ENCODE measurements around the gene SEC16A.

The SEC16A gene

DNA sequence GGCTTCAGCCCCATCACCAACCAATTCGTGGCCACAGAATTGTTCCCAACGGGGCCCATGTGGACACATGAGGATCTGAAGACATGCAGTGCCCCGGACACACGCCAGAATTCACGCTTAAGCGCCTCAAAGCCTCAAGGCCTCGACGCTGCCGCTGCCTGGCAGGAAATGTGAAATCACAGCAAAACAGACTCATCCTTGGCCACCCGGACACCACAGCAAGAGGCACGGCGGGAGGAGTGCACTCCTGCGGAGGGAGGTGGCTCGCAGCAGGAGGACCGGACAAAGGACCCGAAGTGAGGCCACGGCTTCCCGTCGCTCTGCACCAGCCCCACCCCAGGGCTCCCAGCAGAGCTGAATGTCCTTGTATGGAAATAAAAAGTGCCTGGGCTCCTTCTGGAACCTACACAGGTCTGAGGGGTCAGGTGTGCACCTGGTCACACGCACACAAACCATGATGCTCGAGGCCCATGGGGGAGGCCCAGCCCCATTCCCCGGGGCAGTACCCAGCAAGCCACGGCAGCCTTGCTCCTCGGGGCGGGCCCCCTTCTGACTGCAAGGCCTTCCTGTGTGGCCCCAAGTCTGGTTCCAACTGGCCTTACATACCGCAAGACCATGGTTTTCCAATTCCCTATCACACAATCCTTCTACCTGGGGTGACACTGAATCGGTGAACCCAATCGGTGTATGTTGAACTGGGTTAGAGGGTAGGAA is 10.0 kb downstream of the SEC16A start:
- H3K27ac ChIP-seq, result no peak overlapping the region
- no peak overlapping the region for H3K4me3 ChIP-seq

GRCh38 chr9:136471802-136472487 is 10.9 kb downstream of the SEC16A start:
- Histone ChIP-seq H3K27ac (no peak overlapping the region), H3K4me3 (no peak overlapping the region)

DNA sequence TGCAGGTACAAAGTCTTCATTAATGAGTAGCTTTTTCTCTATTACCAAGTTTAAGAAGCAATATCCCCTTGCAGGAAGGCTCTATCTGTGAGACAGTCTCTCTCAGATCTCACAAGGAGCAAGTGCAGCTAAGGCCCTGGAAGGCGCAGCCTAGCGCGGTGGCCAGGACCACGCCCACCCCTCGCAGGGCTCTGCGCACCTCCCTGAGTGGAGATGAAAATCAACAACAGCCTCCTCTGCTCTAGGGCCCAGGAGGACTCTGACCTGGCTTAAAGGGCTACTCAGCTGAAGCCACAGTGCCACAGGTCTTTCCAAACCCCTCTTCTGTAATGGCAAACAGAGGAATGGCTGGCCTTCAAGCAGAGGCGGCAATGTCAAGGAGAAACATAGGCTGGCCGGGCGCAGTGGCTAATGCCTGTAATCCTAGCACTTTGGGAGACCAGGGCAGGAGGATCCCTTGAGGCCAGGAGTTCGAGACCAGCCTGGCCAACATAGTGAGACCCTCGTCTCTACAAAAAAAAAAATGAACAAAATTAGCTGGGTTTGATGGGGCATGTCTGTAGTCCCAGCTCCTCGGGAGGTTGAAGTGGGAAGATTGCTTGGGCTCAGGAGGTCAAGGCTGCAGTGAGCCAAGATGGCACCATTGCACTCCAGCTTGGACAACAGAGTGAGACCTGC is 11.9 kb downstream of the SEC16A start:
- H3K4me3 ChIP-seq, result no peak overlapping the region
- H3K27ac ChIP-seq, result no peak overlapping the region

GRCh38 chr9:136470356-136470755 is 12.5 kb downstream of the SEC16A start:
- H3K27ac ChIP-seq, result no peak overlapping the region
- H3K4me3 ChIP-seq, result no peak overlapping the region

DNA sequence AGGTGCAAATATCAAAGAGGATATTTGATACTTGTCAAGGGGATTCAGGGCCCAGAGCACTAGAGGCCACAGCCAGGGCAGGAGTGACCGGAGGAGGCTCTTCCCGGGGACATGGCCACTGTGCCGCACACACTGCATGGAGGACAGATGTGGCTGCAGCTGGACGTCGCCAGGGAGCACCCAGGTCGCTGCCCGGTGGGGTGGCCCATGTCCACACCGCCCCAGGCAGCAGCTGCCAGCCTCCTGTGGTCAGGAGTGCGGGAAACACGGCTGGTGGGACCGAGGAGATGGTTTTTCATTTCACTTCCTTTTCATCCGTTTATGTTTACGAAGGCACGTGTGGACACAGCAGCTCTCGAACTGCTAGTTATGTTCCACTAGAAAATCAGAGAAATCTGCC is 15.1 kb downstream of the SEC16A start:
- Histone ChIP-seq H3K27ac (no peak overlapping the region), H3K4me3 (no peak overlapping the region)

GRCh38 chr9:136466155-136466541 is 16.7 kb downstream of the SEC16A start:
- Histone ChIP-seq H3K4me3 (no peak overlapping the region), H3K27ac (no peak overlapping the region)

DNA sequence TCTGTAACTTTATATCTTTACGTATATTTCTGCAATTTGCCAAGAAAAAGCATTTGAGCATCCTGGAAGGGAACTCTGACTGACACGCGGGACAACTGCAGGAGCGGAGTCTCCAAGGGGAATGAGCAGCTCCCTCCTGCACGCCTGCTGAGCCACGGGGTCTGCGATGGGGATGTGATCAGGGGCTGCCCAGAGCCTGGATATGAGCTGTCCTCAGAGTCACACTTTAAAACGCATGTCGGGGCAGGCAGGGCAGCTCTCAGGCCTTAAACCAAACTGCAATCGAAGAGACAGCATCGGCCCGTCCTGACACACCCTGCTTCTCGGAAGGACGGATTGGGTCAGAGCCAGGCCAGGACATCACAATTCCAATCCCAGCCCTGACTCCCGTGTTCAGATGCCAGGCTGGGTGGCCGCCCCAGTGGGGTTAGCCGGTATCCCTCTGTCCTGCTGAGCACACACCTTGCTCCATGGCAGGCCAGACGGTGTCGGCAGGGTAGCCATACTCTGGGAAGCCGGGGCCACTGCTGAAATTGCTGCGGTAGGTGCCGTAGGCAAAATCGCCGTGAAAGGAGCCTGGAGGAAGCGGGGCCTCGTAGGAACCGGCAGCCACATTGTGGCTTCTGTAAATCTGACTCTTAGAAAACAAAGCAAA is 17.2 kb downstream of the SEC16A start:
- no peak overlapping the region for H3K4me3 ChIP-seq
- no peak overlapping the region for H3K27ac ChIP-seq

GRCh38 chr9:136464241-136464640 is 18.6 kb downstream of the SEC16A start:
- no peak overlapping the region for H3K4me3 ChIP-seq
- H3K27ac ChIP-seq, result no peak overlapping the region

DNA sequence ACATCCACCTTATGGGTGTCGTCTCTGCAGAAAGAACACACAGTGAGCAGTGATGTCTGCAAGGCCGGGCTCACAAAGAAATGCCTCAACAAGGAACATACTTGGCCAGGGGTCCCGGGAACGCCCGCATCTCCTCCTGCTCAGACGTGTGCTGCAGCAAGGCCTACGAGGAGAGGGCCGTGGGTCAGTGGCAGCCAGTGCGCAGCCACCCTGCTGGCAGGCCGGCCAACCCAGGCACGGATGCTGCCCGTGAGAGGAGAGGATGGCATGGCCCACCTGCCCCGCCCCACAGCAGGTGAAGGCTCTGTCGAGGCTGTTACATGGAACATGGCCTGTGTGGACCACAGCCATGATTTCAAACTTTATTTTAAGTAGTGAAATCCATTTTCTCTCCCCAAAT is 19.3 kb downstream of the SEC16A start:
- Histone ChIP-seq H3K27ac (no peak overlapping the region), H3K4me3 (no peak overlapping the region)

GRCh38 chr9:136462664-136463063 is 20.2 kb downstream of the SEC16A start:
- Histone ChIP-seq H3K4me3 (no peak overlapping the region), H3K27ac (no peak overlapping the region)

GRCh38 chr9:136460772-136461325 is 22.0 kb downstream of the SEC16A start:
- no peak overlapping the region for H3K27ac ChIP-seq

GRCh38 chr9:136459425-136459824 is 23.4 kb downstream of the SEC16A start:
- Histone ChIP-seq H3K27ac (no peak overlapping the region), H3K4me3 (no peak overlapping the region)

More at GRCh38 chr9:136460772-136461325, 22.0 kb downstream of the SEC16A start:
- no peak overlapping the region for H3K4me3 ChIP-seq

GRCh38 chr9:136457326-136457725 is 25.5 kb downstream of the SEC16A start:
- H3K4me3 ChIP-seq, result no peak overlapping the region
- H3K27ac ChIP-seq, result no peak overlapping the region

DNA sequence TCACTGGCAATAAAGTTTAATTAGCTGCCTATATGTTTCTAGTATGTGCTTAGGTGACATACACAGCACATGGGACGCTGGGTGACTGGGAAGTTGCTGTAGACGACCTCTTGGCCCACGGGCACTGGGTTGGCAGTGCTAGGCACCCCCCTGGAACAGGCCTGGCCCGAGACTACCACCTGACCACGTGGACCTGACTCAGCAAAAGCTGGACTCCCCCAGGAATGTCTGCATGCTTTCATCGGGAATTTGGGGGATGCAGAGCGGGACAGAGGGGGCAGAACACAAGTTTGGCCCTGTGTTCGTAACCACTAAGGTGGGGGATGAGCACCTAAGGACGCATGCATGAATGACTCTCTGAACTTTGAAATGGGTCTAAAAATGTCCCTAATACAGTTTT is 26.6 kb downstream of the SEC16A start:
- no peak overlapping the region for H3K4me3 ChIP-seq
- no peak overlapping the region for H3K27ac ChIP-seq

GRCh38 chr9:136455043-136456002 is 27.5 kb downstream of the SEC16A start:
- no peak overlapping the region for H3K4me3 ChIP-seq
- H3K27ac ChIP-seq, result no peak overlapping the region

- no peak overlapping the region for H3K4me3 ChIP-seq
- H3K27ac ChIP-seq, result no peak overlapping the region
Observed at GRCh38 chr9:136454026-136454796, 28.6 kb downstream of the SEC16A start.

DNA sequence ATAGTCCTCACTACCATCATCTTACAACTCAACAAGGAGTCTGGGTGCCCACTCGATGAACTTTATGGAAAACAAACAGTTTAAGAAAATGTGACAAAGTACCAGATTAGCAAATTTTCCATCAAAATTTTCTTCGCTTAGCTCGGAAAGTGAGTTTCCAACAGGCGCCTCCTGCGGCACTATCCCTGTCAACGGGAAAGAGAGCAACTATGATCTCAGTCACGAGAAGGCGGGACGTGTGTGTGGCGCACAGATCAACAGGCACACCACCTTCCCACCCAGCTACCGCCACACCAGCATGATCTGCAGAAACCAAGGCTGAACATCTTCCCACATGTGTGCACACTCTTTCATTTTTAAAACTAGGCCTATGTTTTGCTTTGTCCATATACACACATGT is 29.5 kb downstream of the SEC16A start:
- Histone ChIP-seq H3K27ac (no peak overlapping the region), H3K4me3 (no peak overlapping the region)

- no peak overlapping the region for H3K4me3 ChIP-seq
- H3K27ac ChIP-seq, result no peak overlapping the region
Observed at GRCh38 chr9:136451221-136451877, 31.5 kb downstream of the SEC16A start.
